Measurements from ENCODE around the gene EVC.

The EVC gene

DNA sequence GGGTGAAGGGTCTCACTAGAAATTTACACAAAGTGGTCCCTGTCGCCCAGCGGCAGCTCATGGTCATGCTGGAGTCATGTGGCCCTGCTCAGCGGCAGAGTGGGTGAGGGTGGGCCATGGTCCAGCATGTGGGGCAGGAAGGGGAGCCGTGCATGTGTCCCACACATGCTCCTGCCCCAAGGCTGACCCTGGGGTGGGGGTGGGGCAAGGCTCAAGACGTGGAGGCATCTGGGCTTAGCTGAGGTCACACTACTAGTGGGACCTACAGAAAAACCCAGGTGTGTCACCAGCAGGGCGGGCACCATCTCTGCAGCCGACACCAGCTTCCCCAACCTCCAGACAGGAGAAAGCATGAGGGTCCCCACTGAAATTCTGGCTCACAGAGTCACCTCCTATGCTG, 42.4 kb downstream of the EVC start:
- Mint-ChIP-seq H3K9me3 (ENCODE audit: low read depth) (no peaks in the 10 kb centered on the region), H3K4me1 (ENCODE audit: low read depth) (no peaks in the 10 kb centered on the region), H3K27ac (no peak overlapping the region), H3K4me3 (no peak overlapping the region), H3K36me3 (no peaks in the 10 kb centered on the region), H3K27me3 (peaks cover 2% of the 10 kb centered on the region)

- Mint-ChIP-seq H3K27ac (no peak overlapping the region), H3K4me1 (ENCODE audit: low read depth) (peaks cover 3% of the 10 kb centered on the region), H3K9me3 (ENCODE audit: low read depth) (no peaks in the 10 kb centered on the region), H3K27me3 (peaks cover 2% of the 10 kb centered on the region), H3K36me3 (no peaks in the 10 kb centered on the region), H3K4me3 (no peak overlapping the region)
Observed at GRCh38 chr4:5753766-5754528, 42.9 kb downstream of the EVC start.

GRCh38 chr4:5754529-5754881, 43.5 kb downstream of the EVC start:
- H3K36me3 Mint-ChIP-seq, result no peaks in the 10 kb centered on the region
- H3K27ac Mint-ChIP-seq, result no peak overlapping the region
- no peak overlapping the region for H3K4me3 Mint-ChIP-seq
- H3K9me3 Mint-ChIP-seq (ENCODE audit: low read depth), result no peaks in the 10 kb centered on the region
- peaks cover 2% of the 10 kb centered on the region for H3K27me3 Mint-ChIP-seq
- peaks cover 4% of the 10 kb centered on the region for H3K4me1 Mint-ChIP-seq (ENCODE audit: low read depth)

GRCh38 chr4:5755161-5755560, 44.2 kb downstream of the EVC start:
- Mint-ChIP-seq H3K27me3 (peaks cover 2% of the 10 kb centered on the region), H3K4me1 (ENCODE audit: low read depth) (peaks cover 4% of the 10 kb centered on the region)

GRCh38 chr4:5755679-5756078, 44.7 kb downstream of the EVC start:
- Mint-ChIP-seq H3K27ac (no peak overlapping the region), H3K4me1 (ENCODE audit: low read depth) (peaks cover 4% of the 10 kb centered on the region), H3K4me3 (no peak overlapping the region), H3K36me3 (no peaks in the 10 kb centered on the region), H3K27me3 (peaks cover 2% of the 10 kb centered on the region), H3K9me3 (ENCODE audit: low read depth) (no peaks in the 10 kb centered on the region)

More at GRCh38 chr4:5755161-5755560, 44.2 kb downstream of the EVC start:
- no peak overlapping the region for H3K27ac Mint-ChIP-seq
- no peak overlapping the region for H3K4me3 Mint-ChIP-seq
- H3K9me3 Mint-ChIP-seq (ENCODE audit: low read depth), result no peaks in the 10 kb centered on the region
- no peaks in the 10 kb centered on the region for H3K36me3 Mint-ChIP-seq

DNA sequence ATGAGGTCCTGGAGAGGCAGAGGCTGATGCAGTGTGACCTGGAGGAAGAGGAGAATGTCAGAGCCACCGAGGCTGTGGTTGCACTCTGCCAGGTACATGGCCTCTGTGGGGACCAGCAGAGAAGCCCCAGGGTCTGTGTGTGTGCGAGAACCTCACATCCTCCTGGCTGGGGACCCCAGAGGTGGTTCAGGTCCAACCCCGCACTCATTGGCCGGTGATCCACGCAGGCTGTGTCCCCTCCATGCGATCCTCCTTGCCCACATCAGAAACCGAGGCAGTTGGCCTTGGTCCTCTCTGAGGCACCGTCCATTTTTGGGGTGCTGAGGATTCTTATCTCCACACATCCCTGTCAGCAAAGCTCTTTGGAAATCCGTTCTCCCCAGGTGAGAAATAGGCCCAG, 45.3 kb downstream of the EVC start:
- no peak overlapping the region for H3K4me3 Mint-ChIP-seq
- H3K36me3 Mint-ChIP-seq, result no peaks in the 10 kb centered on the region
- H3K27ac Mint-ChIP-seq, result no peak overlapping the region
- H3K9me3 Mint-ChIP-seq (ENCODE audit: low read depth), result no peaks in the 10 kb centered on the region
- peaks cover 4% of the 10 kb centered on the region for H3K4me1 Mint-ChIP-seq (ENCODE audit: low read depth)
- peaks cover 2% of the 10 kb centered on the region for H3K27me3 Mint-ChIP-seq

DNA sequence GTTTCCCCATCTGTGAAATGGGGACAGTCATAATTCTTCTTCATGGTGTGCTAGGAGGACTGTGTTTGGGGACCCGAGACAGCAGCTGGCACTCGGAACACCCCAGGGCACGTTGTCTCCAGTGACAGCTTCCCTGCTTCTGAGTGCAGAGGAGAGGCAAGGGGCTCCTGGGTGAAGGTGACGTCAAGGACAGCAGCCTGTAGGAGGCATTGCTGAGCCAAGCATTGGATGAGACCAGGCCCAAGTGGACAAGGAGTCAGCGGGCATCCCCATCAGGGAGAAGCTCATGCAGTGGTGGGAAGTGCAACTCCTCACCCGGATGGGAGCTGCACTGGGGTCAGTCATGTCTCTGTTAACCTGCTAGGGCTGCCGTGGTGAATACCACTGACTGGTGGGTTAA, 46.1 kb downstream of the EVC start:
- Mint-ChIP-seq H3K27me3 (peaks cover 2% of the 10 kb centered on the region), H3K4me3 (no peak overlapping the region), H3K27ac (no peak overlapping the region), H3K4me1 (ENCODE audit: low read depth) (peaks cover 4% of the 10 kb centered on the region), H3K9me3 (ENCODE audit: low read depth) (no peaks in the 10 kb centered on the region), H3K36me3 (no peaks in the 10 kb centered on the region)

GRCh38 chr4:5757536-5757935, 46.5 kb downstream of the EVC start:
- Mint-ChIP-seq H3K9me3 (ENCODE audit: low read depth) (no peaks in the 10 kb centered on the region), H3K27me3 (peaks cover 2% of the 10 kb centered on the region), H3K36me3 (no peaks in the 10 kb centered on the region), H3K27ac (no peak overlapping the region), H3K4me1 (ENCODE audit: low read depth) (peaks cover 4% of the 10 kb centered on the region), H3K4me3 (no peak overlapping the region)

GRCh38 chr4:5757954-5758353, 47.0 kb downstream of the EVC start:
- Mint-ChIP-seq H3K4me3 (no peak overlapping the region), H3K27me3 (peaks cover 2% of the 10 kb centered on the region), H3K4me1 (ENCODE audit: low read depth) (peaks cover 4% of the 10 kb centered on the region), H3K27ac (no peak overlapping the region), H3K36me3 (no peaks in the 10 kb centered on the region), H3K9me3 (ENCODE audit: low read depth) (no peaks in the 10 kb centered on the region)

GRCh38 chr4:5758741-5759140, 47.7 kb downstream of the EVC start:
- Mint-ChIP-seq H3K36me3 (no peaks in the 10 kb centered on the region), H3K4me3 (no peak overlapping the region), H3K4me1 (ENCODE audit: low read depth) (peaks cover 4% of the 10 kb centered on the region), H3K27me3 (peaks cover 2% of the 10 kb centered on the region), H3K9me3 (ENCODE audit: low read depth) (no peaks in the 10 kb centered on the region), H3K27ac (no peak overlapping the region)

DNA sequence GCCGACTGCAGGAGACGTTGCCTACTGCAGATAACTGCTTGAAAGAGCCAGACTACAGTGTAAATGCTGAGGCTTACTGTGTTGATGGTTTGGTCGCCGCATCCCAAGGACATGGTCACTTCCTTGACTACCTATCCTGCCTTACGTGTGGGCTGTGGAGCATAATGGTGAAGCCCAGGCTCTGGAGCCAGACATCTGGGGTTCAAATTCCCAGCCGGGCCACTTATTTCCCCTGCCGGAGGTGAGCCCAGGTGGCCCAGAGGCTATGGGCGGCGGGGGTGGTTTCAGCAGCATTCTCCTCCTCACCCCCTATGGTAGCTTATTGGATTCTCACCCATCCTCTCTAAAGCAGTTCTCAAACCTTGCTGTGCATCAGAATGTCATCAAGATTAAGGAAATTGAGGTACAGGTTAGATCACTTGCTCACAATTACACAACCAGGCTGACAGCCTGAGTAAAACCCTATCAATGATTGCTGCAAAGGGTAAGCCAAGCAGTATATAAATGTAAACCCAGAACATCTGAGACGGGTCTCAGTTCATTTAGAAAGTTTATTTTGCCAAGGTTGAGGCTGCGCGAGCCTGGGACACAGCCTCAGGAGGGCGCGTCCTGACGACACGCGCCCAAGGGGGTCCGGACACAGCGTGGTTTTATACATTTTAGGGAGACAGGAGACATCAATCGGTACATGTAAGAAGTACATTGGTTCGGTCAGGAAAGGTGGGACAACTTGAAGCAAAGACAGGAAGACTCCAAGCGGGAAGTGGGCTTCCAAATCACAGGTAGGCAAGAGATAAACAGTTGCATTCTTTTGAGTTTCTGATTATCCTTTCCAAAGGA, 48.5 kb downstream of the EVC start:
- Mint-ChIP-seq H3K9me3 (ENCODE audit: low read depth) (no peaks in the 10 kb centered on the region), H3K27ac (no peak overlapping the region), H3K4me3 (no peak overlapping the region), H3K27me3 (no peaks in the 10 kb centered on the region), H3K4me1 (ENCODE audit: low read depth) (peaks cover 4% of the 10 kb centered on the region), H3K36me3 (no peaks in the 10 kb centered on the region)

DNA sequence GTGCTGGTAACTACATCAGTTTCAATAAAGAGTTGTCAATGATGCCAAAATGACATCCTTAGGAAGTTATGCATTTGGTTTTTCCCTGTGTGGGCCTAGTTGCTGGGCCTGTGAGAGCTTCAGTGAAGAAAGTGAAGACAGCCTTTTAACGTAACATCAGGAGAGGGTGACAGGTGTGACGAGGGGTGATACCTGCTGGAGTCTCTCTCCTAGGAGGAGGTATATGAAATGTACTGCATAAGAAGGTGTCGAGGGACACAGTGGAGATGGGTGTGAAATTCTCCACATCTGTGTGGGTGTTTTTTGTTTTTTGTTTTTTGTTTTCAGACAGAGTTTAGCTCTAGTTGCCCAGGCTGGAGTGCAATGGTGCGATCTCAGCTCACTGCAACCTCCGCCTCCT, 49.2 kb downstream of the EVC start:
- Mint-ChIP-seq H3K4me1 (ENCODE audit: low read depth) (peaks cover 4% of the 10 kb centered on the region), H3K27ac (no peak overlapping the region), H3K9me3 (ENCODE audit: low read depth) (no peaks in the 10 kb centered on the region), H3K36me3 (no peaks in the 10 kb centered on the region), H3K27me3 (no peaks in the 10 kb centered on the region), H3K4me3 (no peak overlapping the region)

- Mint-ChIP-seq H3K36me3 (no peaks in the 10 kb centered on the region), H3K27ac (no peak overlapping the region), H3K27me3 (no peaks in the 10 kb centered on the region), H3K9me3 (ENCODE audit: low read depth) (no peaks in the 10 kb centered on the region), H3K4me3 (no peak overlapping the region), H3K4me1 (ENCODE audit: low read depth) (peaks cover 4% of the 10 kb centered on the region)
Observed at GRCh38 chr4:5760936-5761480, 50.0 kb downstream of the EVC start.

DNA sequence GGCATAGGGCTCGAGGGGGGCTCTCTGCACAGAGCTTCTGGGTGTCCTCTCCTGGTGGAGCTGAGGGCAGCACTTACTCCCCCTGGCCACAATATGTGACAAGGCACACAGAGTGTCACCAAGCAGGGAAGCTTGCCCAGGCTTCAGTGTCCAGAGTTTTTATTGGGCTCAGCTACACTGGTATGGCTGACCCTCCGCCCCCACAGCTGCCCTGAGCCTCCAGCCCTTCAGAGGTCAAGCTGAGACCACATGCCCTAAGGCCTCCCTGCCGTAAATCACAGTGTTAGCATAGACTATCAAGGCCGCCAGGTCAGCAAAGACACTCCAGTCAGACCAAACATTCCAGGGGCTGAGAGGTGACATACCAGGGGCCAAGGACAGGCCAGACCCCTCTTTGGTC, 59.0 kb downstream of the EVC start:
- Mint-ChIP-seq H3K4me3 (no peak overlapping the region), H3K9me3 (ENCODE audit: low read depth) (no peaks in the 10 kb centered on the region), H3K36me3 (no peaks in the 10 kb centered on the region), H3K27me3 (peaks cover 1% of the 10 kb centered on the region), H3K27ac (no peak overlapping the region), H3K4me1 (ENCODE audit: low read depth) (no peaks in the 10 kb centered on the region)

DNA sequence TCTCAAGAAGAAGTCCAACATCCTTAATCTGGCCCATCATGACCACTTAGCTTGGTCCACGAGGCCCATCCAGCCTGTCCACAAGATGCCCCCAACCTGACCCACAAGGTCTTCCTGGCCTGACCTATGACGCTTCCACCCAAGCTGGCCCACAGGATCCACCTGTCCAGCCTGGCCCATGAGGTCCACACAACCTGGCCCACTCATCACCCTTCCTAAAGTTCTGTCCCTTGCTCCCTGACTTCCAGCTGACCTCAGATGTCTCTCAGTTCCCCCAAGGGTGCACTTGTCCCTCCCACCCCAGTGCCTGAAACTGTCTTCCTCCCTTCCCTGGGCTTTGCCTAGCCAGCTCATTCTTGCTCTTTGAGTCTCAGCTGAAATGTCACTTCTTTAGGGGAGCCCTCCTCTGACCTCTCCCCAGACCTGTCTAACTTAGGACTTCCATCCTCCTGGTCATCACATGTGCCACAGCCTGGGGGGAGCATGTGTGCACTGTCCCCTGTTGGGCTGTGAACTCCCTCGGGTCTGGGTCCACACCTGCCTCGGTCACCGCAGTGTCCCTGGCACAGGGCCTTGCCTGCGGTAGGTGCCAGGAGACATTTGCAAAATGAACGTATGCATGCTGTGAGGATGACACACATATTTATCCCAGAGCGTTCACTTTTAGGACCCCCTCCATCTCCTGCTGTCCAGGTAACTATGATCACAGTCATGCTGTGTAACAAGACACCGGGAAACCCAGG, 61.7 kb downstream of the EVC start:
- Mint-ChIP-seq H3K4me3 (no peak overlapping the region), H3K27ac (no peak overlapping the region), H3K36me3 (no peaks in the 10 kb centered on the region), H3K4me1 (ENCODE audit: low read depth) (no peaks in the 10 kb centered on the region), H3K9me3 (ENCODE audit: low read depth) (peaks cover 10% of the 10 kb centered on the region), H3K27me3 (peaks cover 1% of the 10 kb centered on the region)

Data from activated naive CD8-positive, alpha-beta T cell (primary cell).